MV-4-11 (cell line): ENCODE data around the gene HSD11B1L.
"Not testable (repeated sequence)": the region's sequence is repeated elsewhere in the genome, so short reads cannot be mapped to it uniquely, and the experiment has no call there.

Source experiments
- DNase-seq: peaks from one replicate; lab custom pipeline; 2025; lab: John Stamatoyannopoulos, UW

Gene HSD11B1L

GRCh38 chr19:5733172-5733571 lies 52.3 kb downstream of the HSD11B1L start:
- not testable (repeated sequence) for DNase-seq
